Prostate gland (tissue), 2 donors: ENCODE measurements around the gene IRF6.

Experiments
- CTCF ChIP-seq, 4 experiments: fragments of 200-600 bp in 2 of 4; fragments of 450-650 bp in 2 of 4; sonication (generic) in 2 of 4; IDR thresholded peaks; 1 replicate in 3 of 4; 2 replicates in 1 of 4; pipeline ENCODE4 v1.5.1; 2016 to 2019; ENCODE audit warnings: antibody characterized with exemption in 4 of 4, mild to moderate bottlenecking in 2 of 4, moderate library complexity in 2 of 4
- POLR2AphosphoS5 ChIP-seq: sonication (generic); formaldehyde crosslinking; IDR thresholded peaks from one replicate; pipeline ENCODE4 v1.6.1; 2017; ENCODE audit warnings: antibody characterized with exemption

- TF ChIP-seq POLR2AphosphoS5 = no peak
- no peak for TF ChIP-seq CTCF (IDR thresholded peaks at IDR 0.05)
These were observed 38.8 kb downstream of the IRF6 start for GRCh38 chr1:209767096-209767495.
